HG03039 (cell line): Measurements from ENCODE around the gene DIDO1.

Experiments used
- ATAC-seq: cut with Tn5 transposase; IDR thresholded peaks from one replicate; pipeline ENCODE4 v1.9.1; 2021; ENCODE audit warnings: mild to moderate bottlenecking, moderate library complexity; ENCODE audit not compliant: unreplicated experiment

Gene DIDO1

DNA sequence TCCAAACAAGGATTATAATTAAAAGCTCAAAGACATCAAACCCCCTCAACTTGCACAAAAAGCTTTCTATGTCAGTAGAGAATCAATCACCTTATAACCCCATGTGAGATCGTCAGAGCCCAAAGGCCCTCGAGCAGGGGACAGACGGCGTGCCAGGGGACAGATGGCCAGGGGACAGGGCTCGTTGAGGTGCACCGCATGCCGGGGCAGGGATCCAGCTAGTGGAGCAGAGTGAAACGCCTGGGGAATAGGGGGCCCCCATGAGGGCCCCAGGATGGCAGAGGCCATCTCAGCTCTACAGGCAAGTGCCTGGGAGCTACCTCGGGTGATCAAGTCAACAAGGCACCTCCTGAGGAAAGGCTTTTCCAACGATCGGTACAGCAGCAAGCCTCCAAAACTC lies 28.6 kb downstream of the DIDO1 start:
- no peak for ATAC-seq

DNA sequence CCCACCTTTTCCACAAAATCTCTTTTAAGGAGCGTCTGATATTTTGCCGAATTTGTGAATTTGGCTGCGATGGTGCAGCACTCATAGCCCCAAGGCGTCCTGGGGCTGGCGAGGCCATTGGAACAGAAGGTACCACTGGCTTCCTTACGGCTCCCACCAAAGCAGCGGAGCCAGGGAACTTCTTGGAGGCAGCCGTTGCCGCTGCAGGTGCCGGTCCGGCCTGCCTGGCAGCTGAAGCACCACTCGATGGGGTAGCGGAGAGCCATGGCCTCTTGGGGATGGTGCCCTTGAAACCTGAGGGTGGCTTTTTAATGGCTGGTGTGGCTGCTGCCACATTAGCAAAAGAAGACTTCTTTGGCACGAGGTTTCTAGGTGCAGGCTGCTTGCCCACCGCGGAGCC lies 29.8 kb downstream of the DIDO1 start:
- no peak for ATAC-seq

DNA sequence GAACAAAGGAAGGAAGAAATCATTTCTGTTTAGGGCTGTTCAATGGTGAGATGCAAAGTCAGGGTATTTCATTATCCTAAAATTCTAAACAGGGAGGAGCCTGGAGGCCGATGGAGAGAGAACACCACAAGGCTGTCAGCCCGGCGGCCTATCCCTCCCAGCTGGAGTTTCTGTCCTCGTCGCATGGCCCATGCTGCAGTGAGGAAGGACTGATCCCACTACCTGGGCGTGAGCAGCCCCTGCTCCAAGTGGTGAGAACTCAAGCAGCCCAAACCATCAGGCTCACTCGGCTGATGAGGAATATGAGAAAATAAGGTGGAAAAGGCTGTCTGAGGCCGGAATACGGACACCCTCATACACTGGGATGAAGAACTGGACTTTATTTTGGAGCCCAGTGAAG lies 30.8 kb downstream of the DIDO1 start:
- no peak for ATAC-seq

DNA sequence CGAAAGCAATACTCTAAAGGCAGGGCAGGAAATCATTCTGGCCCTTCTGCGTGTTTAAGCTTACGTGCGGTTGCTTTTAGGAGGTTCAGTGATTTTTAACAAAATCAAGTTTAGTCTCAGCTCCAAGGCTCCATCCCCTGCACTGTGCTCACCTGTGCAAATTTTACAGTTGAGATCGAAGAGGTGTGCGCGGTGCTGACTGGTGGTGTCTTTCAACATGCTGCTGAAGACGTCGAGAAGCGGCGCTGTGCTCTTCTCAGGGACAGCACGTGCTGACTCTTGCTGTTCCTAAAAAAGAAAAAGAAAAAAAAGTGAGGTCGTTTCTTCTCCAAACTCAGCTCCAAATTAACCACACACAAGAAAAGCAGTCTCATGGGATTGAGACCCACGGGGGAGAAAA lies 32.0 kb downstream of the DIDO1 start:
- no peak for ATAC-seq

DNA sequence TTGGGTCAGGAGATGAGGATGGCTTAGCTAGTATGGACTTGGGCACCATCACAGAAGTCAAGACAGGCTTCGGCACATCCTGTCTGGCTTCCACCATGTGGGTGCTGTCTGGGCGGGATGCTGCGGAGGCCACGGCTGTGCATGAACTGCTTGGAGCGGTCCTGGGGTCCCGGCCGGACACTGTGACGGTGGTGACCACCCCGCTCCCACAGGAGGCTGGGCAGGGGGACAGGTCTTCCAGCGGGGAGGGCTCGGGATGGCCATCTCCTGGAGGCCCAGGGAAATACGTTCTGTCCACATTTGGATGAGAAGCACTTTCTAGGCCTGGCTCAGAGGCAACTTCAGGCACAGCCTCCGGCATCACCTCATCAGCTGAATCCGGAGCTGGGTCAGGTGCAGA lies 32.6 kb downstream of the DIDO1 start:
- ATAC-seq = no peak

DNA sequence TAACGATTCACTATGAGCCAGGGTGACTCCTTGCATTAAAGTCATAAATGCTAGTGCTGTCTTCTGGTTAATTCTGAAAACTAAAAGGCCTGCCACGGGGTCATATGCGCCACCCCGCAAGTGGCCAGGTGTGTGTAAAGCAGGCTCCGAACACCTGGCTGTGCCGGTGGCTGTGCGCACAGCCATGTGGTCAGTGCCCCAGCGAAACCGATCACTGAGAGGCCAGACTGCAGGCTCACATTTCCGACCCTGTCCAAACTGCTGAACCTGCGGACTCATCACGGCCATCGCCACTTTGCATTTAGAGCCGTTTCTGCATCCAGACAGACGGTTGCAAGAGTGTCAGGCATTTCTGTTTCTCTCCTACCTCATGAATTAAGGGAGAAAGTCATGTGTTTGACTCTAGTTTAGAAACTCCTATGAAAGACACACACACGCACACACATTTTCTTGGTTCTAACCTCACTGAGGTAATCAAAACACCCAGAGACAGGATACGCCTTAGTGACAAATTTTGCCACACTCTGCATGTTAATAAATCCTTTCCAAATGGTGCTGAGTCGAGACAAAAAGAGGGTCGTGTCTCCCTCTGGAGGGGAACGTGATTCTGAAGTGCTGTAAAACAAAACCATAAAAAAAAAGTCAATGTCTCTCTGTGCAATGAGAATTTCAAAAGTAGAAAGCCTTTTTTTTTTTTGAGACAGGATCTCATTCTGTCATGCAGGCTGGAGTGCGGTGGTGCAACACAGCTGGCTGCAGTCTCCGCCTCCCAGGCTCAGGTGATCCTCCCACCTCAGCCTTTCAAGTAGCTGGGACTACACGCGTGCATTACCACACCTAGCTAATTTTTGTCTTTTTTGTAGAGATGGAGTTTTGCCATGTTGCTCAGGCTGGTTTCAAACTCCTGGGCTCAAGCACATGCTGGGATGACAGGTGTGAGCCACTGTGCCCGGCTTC lies 33.7 kb downstream of the DIDO1 start:
- ATAC-seq = no peak

DNA sequence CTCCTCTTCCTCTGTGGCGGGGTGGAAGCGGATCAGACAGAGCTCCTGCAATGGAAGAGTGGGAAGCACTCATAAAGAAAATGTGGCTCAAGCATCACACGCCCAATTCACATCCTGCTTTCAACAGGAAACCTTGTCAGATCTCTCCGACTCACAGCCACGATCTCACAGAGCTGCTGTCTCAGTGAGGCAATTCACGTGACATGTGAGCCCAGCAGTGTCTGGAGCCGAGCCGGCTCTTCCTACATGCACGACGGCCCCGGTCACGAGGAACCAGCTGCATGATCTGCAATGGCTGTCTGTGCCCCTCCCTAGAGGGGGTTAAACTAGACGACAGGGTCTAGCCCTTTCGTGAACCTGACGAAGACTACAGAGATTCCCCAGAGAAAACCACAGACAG lies 35.2 kb downstream of the DIDO1 start:
- no peak for ATAC-seq

DNA sequence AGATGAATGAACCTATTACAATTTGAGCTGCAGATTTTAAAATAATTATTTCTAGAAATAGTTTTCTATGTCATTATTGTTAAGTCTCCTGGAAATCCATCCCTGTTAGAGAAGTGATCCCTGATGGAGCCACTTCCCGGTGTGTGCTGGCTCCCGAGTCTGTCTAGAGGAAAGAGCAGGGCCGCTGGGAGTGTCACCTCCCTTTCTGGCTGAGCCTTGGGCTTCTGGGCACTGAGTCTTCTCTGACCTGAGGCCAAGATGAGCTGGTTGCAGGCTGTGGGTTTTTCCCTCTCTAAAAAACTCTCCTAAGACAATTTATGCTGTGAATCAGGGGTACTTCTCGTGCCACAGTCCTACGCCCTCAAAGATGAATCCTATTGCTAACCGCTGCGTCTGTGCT lies 35.9 kb downstream of the DIDO1 start:
- ATAC-seq = no peak

DNA sequence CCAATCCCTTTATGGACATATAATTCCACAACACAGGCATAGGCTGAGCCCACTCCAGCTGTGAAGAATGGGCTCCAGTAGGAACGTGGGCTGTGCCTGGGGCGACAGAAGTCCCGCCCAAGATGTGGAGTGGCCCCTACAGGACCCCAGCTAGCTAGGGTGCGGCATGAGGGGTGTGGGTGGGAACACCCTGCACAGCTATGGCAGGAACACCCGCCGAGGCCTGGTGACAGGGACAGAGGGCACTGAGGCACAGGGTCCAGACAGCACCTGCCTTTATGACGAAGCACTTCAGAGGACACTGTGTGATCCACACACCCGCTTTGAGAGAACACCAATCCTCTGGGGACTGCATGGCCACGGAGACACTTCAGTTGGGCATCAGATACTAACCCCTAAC lies 36.4 kb downstream of the DIDO1 start:
- ATAC-seq = no peak

DNA sequence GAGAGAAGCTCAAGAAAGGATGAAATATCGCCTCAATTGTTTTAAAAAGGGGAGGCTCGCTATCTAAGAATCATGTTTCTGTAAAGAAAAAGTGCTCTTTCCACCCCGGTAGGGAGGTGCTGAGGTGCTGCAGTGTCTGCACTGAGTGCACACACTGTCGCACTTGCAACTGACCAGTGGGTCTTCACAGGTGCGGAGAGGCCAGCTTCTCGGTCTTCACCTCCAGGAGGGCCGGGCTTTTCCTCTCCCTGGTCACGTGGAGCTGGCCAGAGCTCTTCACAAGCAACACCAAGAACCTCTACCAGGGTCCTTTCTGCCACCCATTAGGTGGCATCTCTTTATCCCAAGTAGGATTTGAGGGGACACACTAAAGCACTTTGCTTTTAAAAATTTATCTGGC lies 36.9 kb downstream of the DIDO1 start:
- ATAC-seq = no peak

DNA sequence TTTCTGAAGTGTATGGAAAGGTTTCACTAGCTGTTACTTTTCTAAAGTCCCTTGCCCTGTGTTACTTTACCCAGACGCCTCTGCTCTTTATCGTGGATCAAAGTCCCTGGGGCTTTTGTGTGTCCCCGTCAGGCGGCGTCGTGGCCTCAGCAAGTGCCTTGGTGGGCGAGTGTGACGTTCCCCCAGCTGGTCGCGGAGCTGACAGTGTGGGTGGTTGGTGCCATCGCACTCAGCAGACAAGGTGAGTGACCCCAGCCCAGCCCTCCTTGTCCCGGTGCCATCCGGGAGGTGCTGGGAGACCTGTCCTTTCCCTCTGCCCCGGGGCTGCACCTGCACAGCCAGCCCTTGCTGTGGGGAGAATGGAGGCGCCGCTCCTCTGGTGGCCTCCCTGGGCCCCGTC lies 37.4 kb downstream of the DIDO1 start:
- no peak for ATAC-seq

DNA sequence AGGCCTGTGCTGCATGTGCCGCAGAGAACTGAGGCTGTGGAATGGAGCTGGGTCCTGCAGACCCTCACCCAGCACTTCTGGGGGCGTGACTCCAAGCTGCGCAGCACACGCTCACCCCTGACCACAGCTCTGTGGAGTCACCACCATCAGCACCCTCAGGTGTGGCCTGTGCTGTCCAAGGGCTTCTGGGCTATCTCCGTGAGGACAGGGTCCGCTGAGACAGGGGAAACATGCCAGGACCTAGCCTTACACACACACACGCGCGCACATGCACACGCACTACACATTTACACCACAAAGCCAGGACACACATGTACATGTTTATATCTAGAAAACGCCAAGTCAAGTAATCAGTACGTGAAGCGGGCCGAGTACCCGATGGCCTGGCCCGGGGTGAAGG lies 37.9 kb downstream of the DIDO1 start:
- no peak for ATAC-seq

DNA sequence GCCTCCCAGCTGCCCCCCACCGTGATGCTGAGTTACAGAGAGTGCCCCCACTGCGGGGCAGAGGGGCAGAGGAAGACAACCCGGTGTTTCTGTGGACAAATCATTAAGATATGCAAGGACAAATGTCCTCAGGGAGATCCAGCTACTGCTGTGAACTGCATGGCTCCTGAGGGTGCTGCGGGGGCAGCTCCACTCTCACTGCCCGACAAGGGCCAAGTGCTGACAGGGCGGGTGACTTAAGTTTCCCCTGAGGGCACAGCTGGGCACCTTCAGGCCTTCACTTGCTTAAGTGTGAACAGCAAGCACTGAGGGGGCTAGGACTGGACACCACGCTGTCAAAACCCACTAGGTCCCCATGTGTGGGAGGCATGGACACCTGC lies 38.5 kb downstream of the DIDO1 start:
- no peak for ATAC-seq

DNA sequence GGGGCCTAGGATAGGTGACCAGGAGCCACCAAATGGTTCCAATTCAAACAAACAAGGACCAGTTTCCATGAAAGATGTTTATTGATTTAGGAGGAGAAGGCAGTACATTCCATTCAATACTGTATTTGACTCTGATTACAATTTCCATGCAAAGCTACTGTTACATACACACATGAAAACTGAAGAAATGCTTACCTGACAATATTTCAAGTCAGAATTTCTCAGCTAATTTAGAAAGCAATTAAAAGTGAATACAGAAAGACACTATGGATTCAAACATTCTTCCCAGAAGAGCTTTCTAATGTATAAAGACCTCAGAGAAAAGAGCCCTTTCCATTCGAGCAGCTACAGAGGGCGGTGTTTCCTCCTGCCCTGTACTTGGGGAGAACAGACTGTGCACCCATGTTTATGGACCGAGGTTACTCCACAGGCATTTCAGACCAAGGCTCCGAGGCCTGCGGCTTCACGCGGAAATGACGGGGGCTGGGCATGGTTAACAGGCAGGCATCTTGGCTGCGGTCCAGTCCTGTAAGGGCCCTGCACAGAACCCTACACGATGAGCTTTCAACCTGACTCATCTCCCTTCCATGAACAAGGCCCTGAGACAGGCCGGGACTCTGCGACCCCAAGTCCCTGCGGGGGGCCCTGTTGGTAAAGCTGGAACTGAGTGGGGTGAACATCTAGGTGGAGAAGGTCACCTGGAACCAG lies 39.0 kb downstream of the DIDO1 start:
- ATAC-seq = no peak

DNA sequence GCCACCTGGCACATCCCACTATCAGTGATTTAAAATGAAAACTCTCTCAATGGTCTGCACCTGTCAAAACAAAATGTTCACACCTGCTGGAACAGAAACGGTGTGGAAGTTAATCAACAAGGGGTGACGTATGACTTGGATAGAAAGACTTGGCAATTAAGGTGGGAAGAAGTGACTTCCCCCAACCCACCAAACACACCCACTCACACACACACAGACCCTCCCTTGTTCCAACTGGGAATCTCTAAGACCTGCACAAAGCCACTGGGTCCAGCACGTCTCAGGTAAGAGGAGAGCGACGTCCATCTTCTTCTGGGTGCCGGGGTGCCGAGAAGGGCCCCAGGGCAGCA lies 39.6 kb downstream of the DIDO1 start:
- no peak for ATAC-seq

DNA sequence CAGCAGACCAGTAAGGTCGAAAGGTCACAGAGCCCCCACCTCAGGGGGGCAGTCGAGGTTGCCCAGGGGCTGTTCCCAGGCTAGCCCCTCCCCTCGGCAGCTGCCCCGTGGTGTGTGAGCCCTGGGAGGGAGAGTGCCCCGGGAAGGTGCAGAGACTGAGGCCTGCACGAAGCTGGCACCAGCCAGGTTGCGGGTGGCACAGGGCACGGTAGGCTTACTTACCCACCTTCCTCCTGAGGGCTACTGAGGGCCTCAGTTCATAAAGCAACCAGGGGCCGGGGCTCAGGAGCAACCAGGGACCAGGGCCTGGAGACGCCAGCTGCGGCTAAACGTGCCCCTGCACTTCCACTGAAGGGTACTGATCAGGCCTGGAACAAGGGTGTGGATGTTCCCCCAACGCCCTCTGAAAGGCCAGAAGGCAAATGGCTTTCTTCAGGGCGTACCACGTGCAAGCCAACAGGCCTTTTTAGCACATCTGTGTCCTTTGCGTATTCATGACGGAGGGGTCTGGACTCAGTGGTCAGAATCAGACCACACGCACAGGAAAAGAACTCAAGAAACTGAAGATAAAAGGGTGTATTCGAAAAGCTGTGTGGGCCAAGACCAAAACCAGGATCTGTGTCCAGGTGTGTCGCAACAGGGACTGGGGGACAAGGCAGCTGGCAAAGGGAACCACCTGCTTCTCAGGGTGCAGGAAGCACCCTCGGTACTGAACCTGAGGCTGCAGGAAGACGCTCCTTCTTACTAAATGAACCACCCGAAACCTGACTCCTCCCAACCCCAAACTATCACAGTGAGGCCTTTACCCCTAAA lies 40.2 kb downstream of the DIDO1 start:
- ATAC-seq = no peak

DNA sequence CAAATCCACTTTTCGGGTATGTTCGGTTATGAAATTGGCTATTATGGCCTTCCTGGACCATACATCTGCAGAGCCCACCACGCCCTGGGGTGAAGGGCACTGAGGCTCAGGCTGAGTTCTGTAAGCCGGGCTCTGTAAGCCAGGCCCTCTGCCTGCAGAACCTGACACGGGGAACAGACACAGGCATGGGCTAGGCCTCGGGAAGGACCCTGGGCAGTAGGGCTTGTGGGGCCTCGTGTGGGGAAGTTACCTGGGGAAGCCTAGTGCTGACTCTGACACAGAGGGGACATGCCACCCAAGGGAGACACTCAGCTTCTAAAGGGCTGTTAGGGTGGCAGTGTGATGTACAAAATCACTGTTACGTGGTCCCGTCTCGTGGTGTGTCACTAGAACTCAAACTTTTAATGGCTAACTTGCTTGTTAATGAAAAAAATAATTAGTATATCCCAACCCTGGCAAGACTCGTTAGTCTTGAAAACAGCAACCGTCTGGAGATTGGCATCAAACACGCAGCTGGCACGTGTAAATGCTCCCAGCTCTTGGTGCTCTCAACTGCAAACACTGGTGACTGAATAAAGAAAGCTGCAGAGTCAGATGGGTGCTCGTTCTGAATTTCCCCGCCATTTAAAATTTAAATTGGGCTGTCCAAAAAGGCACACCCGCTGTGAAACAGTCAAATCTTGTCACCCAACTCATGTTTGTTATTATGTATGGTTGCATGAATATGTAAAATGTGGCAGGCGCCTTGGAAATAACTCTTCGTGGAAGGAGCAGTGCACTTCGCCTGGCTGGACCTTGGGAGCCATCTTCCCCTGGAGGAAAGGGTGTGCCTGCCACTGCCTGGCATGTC lies 41.0 kb downstream of the DIDO1 start:
- no peak for ATAC-seq

DNA sequence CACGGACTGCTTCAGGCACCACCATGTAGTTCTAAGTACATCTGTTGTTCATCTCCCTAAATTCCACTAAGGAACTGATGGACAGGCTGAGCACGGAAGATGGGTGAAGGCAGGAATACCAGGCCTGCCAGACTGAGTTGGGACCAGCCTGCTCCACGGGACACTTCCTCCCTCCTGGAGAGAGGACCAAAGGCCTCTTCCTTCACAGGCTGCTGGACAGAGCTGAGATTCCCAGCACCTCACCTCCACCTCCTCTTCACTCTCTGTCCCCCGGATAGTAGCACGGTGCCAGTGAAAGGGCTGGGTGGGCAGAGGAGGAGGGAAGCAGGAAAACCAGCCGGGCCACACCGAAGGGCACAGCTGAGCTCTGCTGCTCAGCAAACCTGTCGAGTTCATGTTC lies 41.7 kb downstream of the DIDO1 start:
- ATAC-seq = no peak

DNA sequence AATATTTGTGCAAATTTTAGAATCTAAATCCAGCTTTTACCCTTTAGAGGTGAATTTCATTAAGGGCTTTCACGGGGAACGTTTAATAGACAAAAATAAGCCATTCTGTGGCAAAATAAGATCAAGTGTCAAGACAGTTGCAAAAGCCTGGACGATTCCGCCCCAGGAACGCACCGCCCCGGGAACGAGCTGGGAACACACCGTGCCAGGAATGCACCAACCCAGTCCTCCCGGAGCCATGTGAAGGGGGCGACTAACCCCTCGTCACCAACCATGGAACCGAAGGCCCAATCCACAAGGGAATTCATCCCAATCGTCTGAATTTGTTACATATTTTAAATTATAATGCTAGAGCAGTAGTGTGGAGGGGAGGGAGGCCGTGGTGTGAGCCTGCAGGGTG lies 43.9 kb downstream of the DIDO1 start:
- no peak for ATAC-seq

DNA sequence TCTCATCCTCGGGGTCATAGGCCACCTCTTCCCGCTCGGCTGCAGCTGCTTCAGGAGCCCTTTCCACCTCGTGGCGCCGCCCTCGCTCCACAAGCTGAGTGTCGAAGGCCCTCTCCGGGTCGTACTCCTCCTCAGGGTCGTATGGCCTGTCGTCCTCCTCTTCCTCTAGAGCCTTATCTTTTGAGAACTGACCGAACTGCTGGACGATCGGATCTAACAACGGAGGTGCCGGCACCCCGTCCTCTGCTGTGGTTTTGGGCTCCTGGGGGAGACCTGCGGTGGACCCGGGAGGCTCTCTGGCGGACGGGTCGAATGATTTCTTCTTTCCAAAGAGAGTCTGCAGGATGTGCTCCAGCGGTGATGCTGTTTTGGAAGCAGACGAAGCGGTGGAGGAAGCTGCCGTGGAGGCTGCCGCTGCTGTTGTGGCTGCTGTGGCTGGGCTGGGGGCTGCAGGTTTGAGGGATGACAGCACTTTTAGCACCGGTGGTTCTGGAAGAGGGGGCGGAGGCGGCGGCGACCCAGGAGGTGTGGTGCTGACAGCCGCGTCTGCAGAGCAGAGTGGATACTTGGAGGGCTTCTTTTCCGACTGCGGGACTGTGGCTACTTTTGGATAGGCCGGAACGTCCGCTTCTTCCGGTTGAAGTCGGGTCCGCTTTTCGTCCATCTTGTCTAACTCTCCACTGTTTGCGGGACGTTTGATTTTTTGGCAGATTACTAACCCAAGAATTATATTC lies 44.5 kb downstream of the DIDO1 start:
- ATAC-seq = no peak
